MM.1S (cell line): ENCODE data around the gene HS3ST6.

Source experiments
- CTCF ChIP-seq: fragments of 300-600 bp; sonication (generic); IDR thresholded peaks from 2 replicates; pipeline ENCODE4 v1.5.1; 2016; ENCODE audit warnings: antibody characterized with exemption, low read length, mixed read lengths
- EZH2phosphoT487 ChIP-seq: fragments of 300-600 bp; sonication (generic); IDR thresholded peaks from 2 replicates; pipeline ENCODE4 v1.6.1; 2018; ENCODE audit warnings: antibody characterized with exemption, low read length

GRCh38 chr16:1932050-1933028 is 14.1 kb upstream of the HS3ST6 start:
- TF ChIP-seq CTCF: no peak
- no peak for TF ChIP-seq EZH2phosphoT487
